GM21717 (cell line): Measurements from ENCODE around the gene FBXW4.

ENCODE experiments used
- ATAC-seq: cut with Tn5 transposase; IDR thresholded peaks from one replicate; pipeline ENCODE4 v1.9.1; 2021; ENCODE audit warnings: mild to moderate bottlenecking, moderate library complexity; ENCODE audit not compliant: unreplicated experiment

The FBXW4 gene

GRCh38 chr10:101587725-101588653 lies 107.0 kb downstream of the FBXW4 start, which contains the start of the genes DPCD and POLL:
DPCD (plus strand) TSS chr10:101588321; CDS start chr10:101588337, 16 bp downstream.
POLL (minus strand) TSS chr10:101588257; CDS start chr10:101587360, 897 bp downstream.
- peak; percentile 98 for ATAC-seq

GRCh38 chr10:101585841-101586240 lies 109.1 kb downstream of the FBXW4 start:
- ATAC-seq: no peak

- ATAC-seq: no peak
Measured at GRCh38 chr10:101580486-101581399, 114.2 kb downstream of the FBXW4 start.

GRCh38 chr10:101579516-101579870 lies 115.5 kb downstream of the FBXW4 start:
- no peak for ATAC-seq

GRCh38 chr10:101578803-101579515 lies 116.0 kb downstream of the FBXW4 start:
- ATAC-seq: no peak

GRCh38 chr10:101578192-101578591 lies 116.8 kb downstream of the FBXW4 start:
- no peak for ATAC-seq

- ATAC-seq: no peak
Measured at GRCh38 chr10:101577121-101577871, 117.7 kb downstream of the FBXW4 start.

- ATAC-seq: no peak
Measured at GRCh38 chr10:101576211-101576863, 118.6 kb downstream of the FBXW4 start.

- ATAC-seq: no peak
Measured at GRCh38 chr10:101575580-101576210, 119.3 kb downstream of the FBXW4 start.

- no peak for ATAC-seq
Measured at GRCh38 chr10:101575091-101575490, 119.9 kb downstream of the FBXW4 start.

GRCh38 chr10:101573885-101574753 lies 120.9 kb downstream of the FBXW4 start:
- ATAC-seq: no peak

GRCh38 chr10:101572785-101573184 lies 122.2 kb downstream of the FBXW4 start:
- ATAC-seq: no peak

- ATAC-seq: no peak
Measured at GRCh38 chr10:101572126-101572525, 122.8 kb downstream of the FBXW4 start.

GRCh38 chr10:101571271-101571925 lies 123.6 kb downstream of the FBXW4 start:
- ATAC-seq: no peak

- no peak for ATAC-seq
Measured at GRCh38 chr10:101570428-101571270, 124.3 kb downstream of the FBXW4 start.

GRCh38 chr10:101569622-101570427 lies 125.1 kb downstream of the FBXW4 start:
- ATAC-seq: peak; percentile 67
